ENCODE results near the gene PBX1. TPM values are rescaled to one million over a fixed set of nuclear protein-coding genes. Genes with fewer than 3 reads are reported as not detected.

The PBX1 gene
- total and polyA plus RNA-seq, 10 of the 15 experiments (the other 5 are each of a cell fraction or from before 2014, with no cell fraction given): 0.05 to 0.28 (median 0.11) TPM; not detected in 5

DNA sequence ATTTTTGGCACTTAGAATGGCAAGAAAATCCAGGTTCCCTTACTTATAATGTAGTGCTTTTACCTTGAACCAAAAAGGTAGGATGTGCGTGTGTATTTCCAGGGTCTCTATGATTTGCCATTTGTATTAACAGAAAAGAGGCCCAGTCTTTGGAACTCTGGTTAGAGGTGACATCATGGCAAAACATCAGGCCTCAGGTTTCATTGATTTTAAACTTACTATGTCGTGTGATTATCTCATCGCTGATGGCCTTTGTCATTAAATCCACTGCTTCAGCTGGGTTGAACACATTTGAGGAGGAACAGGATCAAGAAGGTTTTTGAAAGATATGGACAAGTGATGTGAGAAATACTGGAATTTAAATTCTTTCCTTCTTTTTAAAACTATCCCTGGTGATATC lies 95.2 kb downstream of the PBX1 start:
- Histone ChIP-seq H3K36me3 (ENCODE audit: control insufficient read depth in 2 of 2, insufficient read depth in 2 of 2, low read length in 1 of 2) (no peaks in the 10 kb centered on the region), H3K4me2 (ENCODE audit: control insufficient read depth, insufficient read depth) (no peak overlapping the region), H3K9ac (ENCODE audit: control insufficient read depth, insufficient read depth, low read length) (no peak overlapping the region), H2AFZ (ENCODE audit: control insufficient read depth, low read depth, low read length) (no peak overlapping the region), H3K79me2 (ENCODE audit: control insufficient read depth, insufficient read depth, low read length) (no peaks in the 10 kb centered on the region), H4K20me1 (ENCODE audit: control insufficient read depth, insufficient read depth) (no peaks in the 10 kb centered on the region), H3K27ac (ENCODE audit: control insufficient read depth, insufficient read depth) (no peak overlapping the region), H3K4me3 (no peak overlapping the region), H3K4me1 (ENCODE audit: control insufficient read depth, insufficient read depth, low read length) (no peaks in the 10 kb centered on the region), H3K9me3 (replicated peaks; ENCODE audit: control insufficient read depth, insufficient read depth, low read length) (no peaks in the 10 kb centered on the region), H3K27me3 (replicated peaks in 1 of 2; ENCODE audit: control insufficient read depth in 2 of 2, insufficient read depth in 2 of 2, low read length in 1 of 2) (no peaks in the 10 kb centered on the region)
- RAD21 ChIA-PET (ENCODE audit: unreplicated experiment): no interaction called here
- POLR2A ChIA-PET: no interaction called here
- in situ Hi-C loops (cut with MboI): no loop called here
- no peak for TF ChIP-seq NR2C1 (IDR thresholded peaks at IDR 0.05)
- no peak for TF ChIP-seq BHLHE40 (IDR thresholded peaks at IDR 0.05; ENCODE audit: borderline replicate concordance in 1 of 2, low read depth in 2 of 2, low read length in 1 of 2)
- TF ChIP-seq ESRRA (IDR thresholded peaks at IDR 0.05; ENCODE audit: low read length): no peak
- TF ChIP-seq CBFB (IDR thresholded peaks at IDR 0.05; ENCODE audit: low read depth): no peak
- no peak for TF ChIP-seq SPI1 (IDR thresholded peaks at IDR 0.05; ENCODE audit: borderline replicate concordance, insufficient read depth, low read depth, low read length)
- TF ChIP-seq ZSCAN29 (IDR thresholded peaks at IDR 0.05): no peak
- TF ChIP-seq HDAC6 (IDR thresholded peaks at IDR 0.05; ENCODE audit: unreplicated experiment): no peak
- TF ChIP-seq MEF2A (IDR thresholded peaks at IDR 0.05; ENCODE audit: insufficient read depth, low read depth, low read length): no peak
- no peak for TF ChIP-seq E2F4 (IDR thresholded peaks at IDR 0.05; ENCODE audit: low read depth, low read length)
- TF ChIP-seq ZBED1 (IDR thresholded peaks at IDR 0.05; ENCODE audit: borderline replicate concordance): no peak
- no peak for TF ChIP-seq YBX1 (IDR thresholded peaks at IDR 0.05)
- TF ChIP-seq SP1 (IDR thresholded peaks at IDR 0.05; ENCODE audit: low read depth, low read length): no peak
- no peak for TF ChIP-seq RELA (IDR thresholded peaks at IDR 0.05; ENCODE audit: borderline replicate concordance, partially characterized antibody)
- TF ChIP-seq ELK1 (IDR thresholded peaks at IDR 0.05; ENCODE audit: low read depth, low read length): no peak
- TF ChIP-seq SUZ12 (IDR thresholded peaks at IDR 0.05; ENCODE audit: unreplicated experiment): no peak
- TF ChIP-seq, protein P1, sequence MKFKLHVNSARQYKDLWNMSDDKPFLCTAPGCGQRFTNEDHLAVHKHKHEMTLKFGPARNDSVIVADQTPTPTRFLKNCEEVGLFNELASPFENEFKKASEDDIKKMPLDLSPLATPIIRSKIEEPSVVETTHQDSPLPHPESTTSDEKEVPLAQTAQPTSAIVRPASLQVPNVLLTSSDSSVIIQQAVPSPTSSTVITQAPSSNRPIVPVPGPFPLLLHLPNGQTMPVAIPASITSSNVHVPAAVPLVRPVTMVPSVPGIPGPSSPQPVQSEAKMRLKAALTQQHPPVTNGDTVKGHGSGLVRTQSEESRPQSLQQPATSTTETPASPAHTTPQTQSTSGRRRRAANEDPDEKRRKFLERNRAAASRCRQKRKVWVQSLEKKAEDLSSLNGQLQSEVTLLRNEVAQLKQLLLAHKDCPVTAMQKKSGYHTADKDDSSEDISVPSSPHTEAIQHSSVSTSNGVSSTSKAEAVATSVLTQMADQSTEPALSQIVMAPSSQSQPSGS (IDR thresholded peaks at IDR 0.05; ENCODE audit: low read length): no peak
- CTCF ChIA-PET: no interaction called here
- 70% methylated on average over 3 of the region's 3 CpGs for WGBS (ENCODE audit: insufficient coverage, insufficient replicate concordance, low lambda C conversion rate, missing lambda C conversion rate)
- no peak for ATAC-seq
- DNase-seq (ENCODE audit: low read depth, low spot score): no peak
- intact Hi-C loops (cut with micrococcal nuclease; ENCODE audit: unreplicated experiment): no loop called here
- FAIRE-seq: no peak
- SMC1A ChIA-PET (ENCODE audit: uncharacterized antibody, unreplicated experiment): no interaction called here
- BruUV-seq (replicated peaks): no TSS peak
